ENCODE data around the gene CGN.

DNA sequence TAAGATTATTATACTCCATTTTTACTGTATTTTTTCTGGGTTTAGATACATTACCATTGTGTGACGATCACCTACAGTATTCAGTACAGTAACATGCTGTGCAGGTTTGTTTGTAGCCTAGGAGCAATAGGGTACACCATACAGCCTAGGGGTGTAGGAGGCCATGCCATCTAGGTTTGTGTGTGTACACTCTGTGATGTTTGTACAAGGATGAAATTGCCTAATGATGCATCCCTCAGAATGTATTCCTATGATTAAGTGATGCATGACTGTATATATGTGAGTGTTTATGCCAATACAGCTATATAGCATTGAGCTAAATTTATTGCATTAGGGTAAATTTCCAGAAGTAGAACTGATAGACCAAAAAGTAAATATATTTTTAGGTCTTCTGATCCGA, 52.2 kb downstream of the CGN start:
- TF ChIP-seq POLR2A (IDR thresholded peaks at IDR 0.05) (no peak), CTCF (IDR thresholded peaks at IDR 0.05 in 4 of 5, conservative IDR thresholded peaks at IDR 0.05 in 1 of 5) (no peak)
